GM21526 (cell line): ENCODE results near the gene OVCA2.

Experiments used
- ATAC-seq: cut with Tn5 transposase; IDR thresholded peaks from one replicate; pipeline ENCODE4 v1.9.1; 2021; ENCODE audit warnings: moderate library complexity; ENCODE audit not compliant: unreplicated experiment, low FRiP score

OVCA2 gene

DNA sequence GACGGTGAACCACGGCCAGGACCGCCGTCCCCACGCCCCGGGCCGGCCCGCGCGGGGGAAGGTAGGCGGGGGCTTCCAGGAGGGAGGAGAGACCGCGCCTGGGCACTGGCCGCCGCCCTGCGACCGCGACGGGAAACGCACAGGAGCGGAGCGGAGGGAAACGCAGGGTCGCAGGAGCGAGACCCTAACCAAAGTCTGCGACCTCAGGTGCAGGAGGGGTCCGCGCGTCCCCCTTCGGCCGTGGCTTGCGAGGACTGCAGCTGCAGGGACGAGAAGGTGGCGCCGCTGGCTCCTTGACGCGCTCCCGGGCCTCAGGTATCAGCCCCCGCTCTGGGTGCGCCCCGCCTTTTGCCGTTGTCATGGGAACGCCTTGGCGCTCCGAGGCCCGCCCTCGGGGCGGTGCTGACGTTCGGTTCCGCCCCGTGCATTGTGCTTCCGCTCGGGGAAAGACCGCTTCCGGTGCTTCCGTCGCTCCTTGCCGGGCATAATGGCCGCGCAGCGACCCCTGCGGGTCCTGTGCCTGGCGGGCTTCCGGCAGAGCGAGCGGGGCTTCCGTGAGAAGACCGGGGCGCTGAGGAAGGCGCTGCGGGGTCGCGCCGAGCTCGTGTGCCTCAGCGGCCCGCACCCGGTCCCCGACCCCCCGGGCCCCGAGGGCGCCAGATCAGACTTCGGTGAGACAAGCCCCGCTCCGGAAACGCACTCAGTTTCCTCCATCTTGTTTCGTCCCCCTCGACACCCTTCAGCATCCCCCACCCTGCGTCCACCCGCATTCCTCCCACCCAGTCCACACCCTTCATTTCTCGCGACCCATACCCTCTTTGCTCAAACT is at the start of gene OVCA2:
Gene OVCA2 (plus strand): TSS at position 462 of the 829 bp plus-strand sequence. CDS start 26 bp downstream, at position 488.
- ATAC-seq = peak; percentile 76

- no peak for ATAC-seq
These were observed 49.3 kb upstream of the OVCA2 start for GRCh38 chr17:1992541-1992940.

GRCh38 chr17:1994707-1995106 is 47.1 kb upstream of the OVCA2 start:
- no peak for ATAC-seq

DNA sequence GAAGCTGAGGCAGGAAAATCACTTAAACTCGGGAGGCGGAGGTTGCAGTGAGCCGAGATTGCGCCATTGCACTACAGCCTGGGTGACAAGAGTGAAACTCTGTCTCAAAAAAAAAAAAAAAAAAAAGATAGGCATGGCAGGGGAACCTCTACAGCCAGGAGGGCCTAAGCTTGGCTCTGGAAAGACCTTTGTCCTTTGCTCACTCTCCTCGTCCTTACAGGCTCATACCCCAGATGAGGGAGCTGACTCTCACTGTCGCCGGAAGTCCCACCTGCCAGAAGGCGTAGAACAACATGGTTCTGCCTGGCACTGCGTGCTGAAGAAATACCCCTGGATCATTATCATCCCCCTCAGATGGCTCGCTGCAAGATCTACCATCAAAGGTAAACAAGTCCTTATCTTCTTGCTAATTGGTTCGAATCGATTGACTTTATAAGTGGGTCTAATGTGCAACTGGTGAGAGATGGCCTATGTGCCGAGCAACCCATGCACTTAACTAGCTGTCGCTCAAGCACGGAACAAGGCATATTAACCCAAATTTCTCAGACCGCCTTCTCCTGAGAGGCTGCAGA is 46.4 kb upstream of the OVCA2 start:
- ATAC-seq = no peak

GRCh38 chr17:1995907-1996799 is 45.7 kb upstream of the OVCA2 start:
- no peak for ATAC-seq

- no peak for ATAC-seq
These were observed 45.0 kb upstream of the OVCA2 start for GRCh38 chr17:1996800-1997288.

- ATAC-seq = no peak
These were observed 44.4 kb upstream of the OVCA2 start for GRCh38 chr17:1997289-1997926.

DNA sequence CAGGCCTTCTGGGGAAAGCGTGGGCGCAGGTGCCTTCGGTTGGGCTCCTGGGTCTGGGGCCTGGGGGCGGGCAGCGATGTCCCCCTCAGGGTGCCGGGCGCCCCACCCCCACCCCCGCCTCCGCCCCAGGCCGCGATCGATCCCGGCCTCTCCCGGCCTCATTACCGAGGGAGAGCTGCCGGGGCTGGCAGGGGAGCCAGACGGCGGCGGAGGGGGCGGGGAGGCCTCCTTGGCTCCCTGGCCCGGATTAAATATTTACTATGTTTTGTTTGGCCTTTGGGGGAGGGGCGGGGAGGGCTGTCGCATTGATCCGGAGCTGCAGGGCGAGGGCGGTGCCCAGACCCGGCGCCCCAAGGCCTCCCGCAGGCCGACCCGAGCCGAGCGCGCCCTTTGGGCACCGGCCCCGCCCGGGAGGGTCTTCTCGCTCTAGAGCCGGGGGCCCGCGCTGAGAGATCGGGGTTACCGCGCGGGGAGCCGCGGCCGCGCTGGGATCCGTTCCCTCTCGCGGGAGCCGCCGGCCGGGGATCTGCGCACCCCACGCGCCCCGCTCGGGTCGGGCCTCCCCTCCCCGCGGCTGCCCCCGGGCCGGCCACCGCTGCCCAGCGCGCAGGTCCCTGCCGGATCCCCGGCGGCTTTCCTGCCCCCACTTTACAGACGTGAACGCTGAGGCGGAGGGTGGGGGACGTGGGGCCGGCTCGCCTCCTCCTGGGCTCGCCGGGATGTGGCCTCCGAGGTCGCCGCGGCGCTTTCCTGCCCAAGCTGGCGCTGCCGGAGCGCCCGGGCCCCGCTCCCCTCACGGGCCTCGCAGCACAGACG is 43.7 kb upstream of the OVCA2 start:
- no peak for ATAC-seq

DNA sequence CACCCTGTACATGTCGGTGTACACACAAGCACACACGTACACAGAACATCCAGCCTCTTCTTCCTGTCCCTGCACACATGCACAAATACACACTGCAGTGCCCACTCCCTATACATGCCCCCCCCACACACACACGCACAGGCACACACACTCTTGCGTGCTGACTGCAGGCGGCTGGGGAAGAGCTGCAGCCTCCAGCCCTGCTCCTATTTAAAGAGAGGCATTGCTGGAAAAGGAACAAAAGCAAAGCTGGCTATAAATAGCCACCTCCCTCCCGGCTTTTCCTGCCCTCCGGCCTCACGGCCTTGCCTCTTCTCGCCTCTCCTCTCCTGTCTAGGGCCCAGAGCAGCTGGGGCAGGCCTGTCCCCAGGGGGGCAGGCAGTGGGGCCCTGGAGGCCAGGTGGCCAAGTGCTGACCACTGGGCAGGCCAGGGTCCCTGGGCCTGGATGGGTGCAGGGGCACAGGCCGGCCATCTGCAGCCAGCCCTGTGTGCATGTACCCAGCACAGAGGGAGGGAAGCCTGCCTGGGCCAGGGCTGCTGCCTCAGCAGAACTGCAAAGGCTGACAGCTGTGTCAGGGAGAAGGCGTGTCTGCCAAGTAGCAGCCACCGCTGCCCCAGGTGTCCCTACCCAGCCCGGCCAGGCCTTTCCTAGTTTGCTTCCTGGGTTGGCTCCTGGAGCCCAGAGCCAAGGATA is 42.1 kb upstream of the OVCA2 start:
- no peak for ATAC-seq

DNA sequence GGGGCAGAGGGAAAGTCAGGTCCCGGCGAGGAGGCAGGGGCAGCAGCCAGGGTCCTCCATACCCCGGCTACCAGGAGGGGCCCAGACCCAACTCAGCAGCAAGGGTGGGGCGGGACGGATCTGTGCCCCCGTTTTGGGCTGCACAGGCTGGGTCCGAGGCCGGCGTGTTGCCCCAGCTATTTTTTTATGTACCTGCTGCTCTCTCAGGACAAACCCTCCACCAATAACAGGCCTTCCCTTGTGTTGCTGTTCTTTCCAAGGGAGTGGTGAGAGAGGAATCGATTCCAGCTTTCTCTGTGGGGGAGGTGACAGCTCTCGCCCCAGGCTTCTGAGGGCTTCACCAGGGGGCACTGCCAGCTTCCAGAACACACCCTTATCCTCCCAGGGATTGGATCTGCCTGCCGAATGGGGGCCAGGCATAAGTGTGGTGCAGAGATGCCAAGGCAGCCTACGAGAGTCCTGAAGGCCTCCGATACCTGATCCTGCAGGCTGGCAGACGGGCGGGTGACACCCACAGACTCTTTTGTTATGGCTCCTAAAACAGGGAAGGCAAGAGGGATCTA is 39.0 kb upstream of the OVCA2 start:
- ATAC-seq = no peak

- no peak for ATAC-seq
These were observed 38.3 kb upstream of the OVCA2 start for GRCh38 chr17:2003525-2003924.

DNA sequence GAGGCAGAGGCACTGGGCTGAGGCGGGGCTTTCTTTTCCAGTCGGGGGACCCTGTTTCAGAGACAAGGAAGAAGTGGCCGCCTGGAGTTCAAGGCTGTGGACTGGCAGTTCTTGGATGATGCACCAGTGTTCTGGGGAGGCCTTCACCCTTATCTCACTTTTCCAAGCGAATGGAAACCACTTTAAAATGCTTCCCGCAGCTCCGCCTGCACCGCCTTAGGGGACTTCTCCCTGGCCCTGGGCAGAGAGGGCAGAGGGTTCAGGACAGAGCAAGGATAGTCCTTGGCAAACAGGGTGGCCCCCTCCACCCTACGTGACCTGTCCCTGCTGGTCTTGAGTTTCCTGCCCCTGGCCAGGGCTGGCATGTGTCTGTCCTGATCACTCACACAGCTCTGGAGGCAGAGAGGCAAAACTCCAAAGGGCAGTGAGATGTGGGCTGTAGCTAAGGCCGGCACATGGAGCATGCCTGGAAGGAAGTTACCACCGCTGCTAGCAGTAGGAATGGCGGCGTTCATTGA is 37.3 kb upstream of the OVCA2 start:
- no peak for ATAC-seq

DNA sequence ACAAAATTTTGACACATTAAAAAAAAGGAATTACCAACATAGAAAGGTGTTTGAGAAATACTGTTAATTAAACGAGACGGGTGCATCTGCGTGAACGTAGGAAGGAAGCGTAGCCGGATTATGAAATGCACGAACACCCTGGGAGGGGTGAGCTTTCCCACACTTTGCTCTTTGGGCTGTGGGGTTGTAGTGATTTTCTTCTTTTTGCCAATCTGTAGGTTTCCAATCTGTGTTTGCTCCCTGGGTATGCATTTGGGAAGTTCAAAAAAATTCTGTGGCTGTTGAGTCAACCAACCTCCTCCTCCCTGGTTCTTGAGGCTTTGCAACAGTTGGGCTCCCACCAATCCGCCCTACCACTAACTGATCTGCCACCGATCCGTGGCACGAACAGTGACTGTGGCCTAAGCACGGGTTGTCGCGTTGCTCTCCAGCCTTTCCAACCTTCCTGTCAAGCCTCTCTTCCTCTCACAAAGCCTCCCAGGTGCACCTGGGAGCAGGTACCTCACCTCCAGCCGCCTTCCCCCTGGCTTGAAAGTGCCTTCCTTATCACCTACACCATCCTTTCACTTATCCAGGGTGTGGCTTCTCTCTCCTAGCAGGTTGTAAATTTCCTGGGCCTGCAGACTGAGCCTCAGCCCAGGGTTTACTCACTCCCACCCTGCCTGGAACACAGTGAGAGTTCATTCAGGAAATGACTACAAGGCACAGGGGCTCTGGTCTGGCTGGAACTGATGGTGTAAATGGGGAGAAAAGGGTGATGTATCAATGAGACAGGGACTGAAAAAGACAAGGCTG is 33.3 kb upstream of the OVCA2 start:
- no peak for ATAC-seq

- no peak for ATAC-seq
These were observed 32.1 kb upstream of the OVCA2 start for GRCh38 chr17:2009737-2010136.

DNA sequence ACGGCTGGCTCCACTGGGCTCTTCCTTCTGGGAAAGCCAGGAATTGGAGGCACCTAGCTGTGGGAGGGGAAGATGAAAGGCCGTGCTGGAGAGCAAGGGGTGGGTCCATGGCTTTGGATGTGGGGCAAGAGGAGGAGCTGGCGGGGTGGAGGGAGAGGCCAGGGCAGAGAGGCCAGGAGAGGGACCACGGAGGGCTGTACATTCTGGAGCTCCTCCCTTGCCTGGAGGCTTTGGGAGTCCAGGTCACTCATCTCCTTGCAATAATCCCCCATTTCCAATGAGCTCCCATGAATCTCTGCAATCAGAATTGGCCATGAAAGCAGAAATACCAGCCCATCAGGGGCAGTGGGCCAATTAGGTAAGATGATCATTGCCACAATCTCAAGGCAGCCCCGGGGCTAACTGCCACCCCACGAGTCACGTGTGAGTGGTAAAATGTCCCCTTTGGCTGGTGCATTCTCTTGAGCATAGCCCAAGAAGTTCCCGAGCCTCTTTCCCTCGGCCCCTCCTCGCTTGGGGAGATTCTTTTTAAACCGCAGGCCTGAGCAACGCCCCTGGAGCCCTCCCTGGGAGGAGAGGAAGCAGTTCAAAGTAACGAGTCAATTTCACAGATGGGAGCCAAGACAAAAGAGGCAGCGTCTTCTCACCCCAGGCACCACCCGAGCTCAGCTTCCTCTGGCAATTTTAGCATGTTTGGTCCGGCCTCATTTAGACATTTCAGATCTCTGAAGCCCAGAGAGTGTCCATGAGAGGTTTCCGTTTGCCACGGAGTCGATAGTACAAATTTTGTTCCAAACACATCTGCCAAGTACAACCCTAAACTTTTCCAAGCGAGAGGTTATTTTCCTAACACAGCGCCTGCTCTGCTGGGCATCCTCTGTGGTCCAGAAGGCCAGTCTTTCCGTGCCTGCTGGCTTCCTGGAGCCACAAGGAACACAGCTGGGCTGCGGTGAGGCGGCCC is 30.1 kb upstream of the OVCA2 start:
- ATAC-seq = no peak

DNA sequence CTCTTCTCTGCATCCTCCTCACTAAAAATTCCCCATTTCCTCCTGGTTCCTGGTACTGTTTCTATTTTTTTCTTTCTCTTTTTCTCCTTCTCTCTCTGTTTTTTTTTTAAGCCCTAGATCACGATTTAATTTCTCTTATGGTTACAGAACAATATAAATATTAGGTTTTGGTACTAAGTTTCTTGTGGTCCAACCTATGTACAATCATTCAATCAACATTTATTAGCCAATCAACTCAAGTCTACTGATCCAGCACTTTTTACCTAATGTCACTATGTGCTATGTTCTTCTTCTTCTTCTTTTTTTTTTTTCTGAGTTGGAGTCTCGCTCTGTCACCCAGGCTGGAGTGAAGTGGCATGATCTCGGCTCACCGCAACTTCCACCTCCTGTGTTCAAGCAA is 29.3 kb upstream of the OVCA2 start:
- ATAC-seq = no peak
